ENCODE measurements around the gene ZNF492.
"Not testable (repeated sequence)": the region's sequence is repeated elsewhere in the genome, so short reads cannot be mapped to it uniquely, and the experiment has no call there.

ZNF492 gene
- total RNA-seq: 0.04 to 1.5 (median 0.25) reads per million in 17 experiments

GRCh38 chr19:22633706-22634449, at the start of gene ZNF492:
Gene ZNF492, plus strand, starts transcription at chr19:22634324. Its CDS starts 19,076 bp downstream, at chr19:22653400.
- DNase-seq: peak; percentile 76 to 85 (median 80)

GRCh38 chr19:22595422-22595821, 38.7 kb upstream of the ZNF492 start:
- no peak for DNase-seq

GRCh38 chr19:22595918-22596341, 38.2 kb upstream of the ZNF492 start:
- no peak for DNase-seq

- DNase-seq: no peak
Measured at GRCh38 chr19:22600690-22601648, 33.2 kb upstream of the ZNF492 start.

GRCh38 chr19:22601906-22602630, 32.1 kb upstream of the ZNF492 start:
- no peak for DNase-seq

- no peak for DNase-seq
Measured at GRCh38 chr19:22602631-22603272, 31.4 kb upstream of the ZNF492 start.

- no peak for DNase-seq
Measured at GRCh38 chr19:22603518-22604440, 30.3 kb upstream of the ZNF492 start.

GRCh38 chr19:22604571-22605274, 29.4 kb upstream of the ZNF492 start:
- DNase-seq: no peak

GRCh38 chr19:22605275-22606211, 28.6 kb upstream of the ZNF492 start:
- no peak for DNase-seq

- DNase-seq: no peak
Measured at GRCh38 chr19:22606212-22606553, 27.9 kb upstream of the ZNF492 start.

- DNase-seq: no peak
Measured at GRCh38 chr19:22606954-22607652, 27.0 kb upstream of the ZNF492 start.

- no peak for DNase-seq
Measured at GRCh38 chr19:22607653-22608430, 26.3 kb upstream of the ZNF492 start.

GRCh38 chr19:22608441-22608840, 25.7 kb upstream of the ZNF492 start:
- no peak for DNase-seq

- DNase-seq: no peak
Measured at GRCh38 chr19:22609630-22610029, 24.5 kb upstream of the ZNF492 start.

- no peak for DNase-seq
Measured at GRCh38 chr19:22610121-22610520, 24.0 kb upstream of the ZNF492 start.

GRCh38 chr19:22612316-22612715, 21.8 kb upstream of the ZNF492 start:
- DNase-seq: no peak

GRCh38 chr19:22616659-22617058, 17.5 kb upstream of the ZNF492 start:
- no peak for DNase-seq

- DNase-seq: not testable (repeated sequence)
Measured at GRCh38 chr19:22617181-22617580, 16.9 kb upstream of the ZNF492 start.

Measured in suppressor macrophage (primary cell).